Left kidney (tissue), 2 donors: ENCODE data around the gene CSTPP1. TPM values are rescaled to one million over a fixed set of nuclear protein-coding genes. Genes with fewer than 3 reads are reported as not detected.
"Not testable (repeated sequence)": the region's sequence is repeated elsewhere in the genome, so short reads cannot be mapped to it uniquely, and the experiment has no call there.

Source experiments
- DNase-seq: peaks from one replicate; pipeline ENCODE4 v3.0.0-alpha.2; 2013
- polyA plus RNA-seq: library from polyadenylated mRNA; unstranded; fragments of 120-200 nt; gene quantifications from one replicate; pipeline ENCODE4 v1.2.1, GENCODE V29; 2013; ENCODE audit not compliant: insufficient read length

Gene CSTPP1
- polyA plus RNA-seq, 1 donor = 62.6 TPM

- DNase-seq = no peak
These were observed 12.7 kb downstream of the CSTPP1 start for GRCh38 chr11:46949297-46949696.

- no peak for DNase-seq
These were observed 15.3 kb downstream of the CSTPP1 start for GRCh38 chr11:46951864-46952263.

GRCh38 chr11:46952553-46952952 lies 16.0 kb downstream of the CSTPP1 start:
- DNase-seq = no peak

- DNase-seq = no peak
These were observed 16.5 kb downstream of the CSTPP1 start for GRCh38 chr11:46953093-46953492.

- no peak for DNase-seq
These were observed 22.2 kb downstream of the CSTPP1 start for GRCh38 chr11:46958777-46959176.

- DNase-seq = no peak
These were observed 24.5 kb downstream of the CSTPP1 start for GRCh38 chr11:46961041-46961440.

- DNase-seq = not testable (repeated sequence)
These were observed 25.3 kb downstream of the CSTPP1 start for GRCh38 chr11:46961886-46962285.

- DNase-seq = no peak
These were observed 27.3 kb downstream of the CSTPP1 start for GRCh38 chr11:46963844-46964243.

- no peak for DNase-seq
These were observed 30.2 kb downstream of the CSTPP1 start for GRCh38 chr11:46966773-46967172.

GRCh38 chr11:46967962-46968361 lies 31.4 kb downstream of the CSTPP1 start:
- DNase-seq = no peak

- DNase-seq = no peak
These were observed 32.8 kb downstream of the CSTPP1 start for GRCh38 chr11:46969379-46969778.

- no peak for DNase-seq
These were observed 34.5 kb downstream of the CSTPP1 start for GRCh38 chr11:46970913-46971625.

GRCh38 chr11:46972343-46972742 lies 35.8 kb downstream of the CSTPP1 start:
- DNase-seq = no peak

GRCh38 chr11:46972821-46973220 lies 36.3 kb downstream of the CSTPP1 start:
- DNase-seq = no peak

GRCh38 chr11:46976182-46976854 lies 39.8 kb downstream of the CSTPP1 start:
- no peak for DNase-seq

GRCh38 chr11:46977038-46977813 lies 40.7 kb downstream of the CSTPP1 start:
- no peak for DNase-seq

- DNase-seq = no peak
These were observed 41.5 kb downstream of the CSTPP1 start for GRCh38 chr11:46978005-46978491.

GRCh38 chr11:46979358-46979757 lies 42.8 kb downstream of the CSTPP1 start:
- no peak for DNase-seq

- no peak for DNase-seq
These were observed 44.9 kb downstream of the CSTPP1 start for GRCh38 chr11:46981436-46981835.

GRCh38 chr11:46982797-46983452 lies 46.4 kb downstream of the CSTPP1 start:
- no peak for DNase-seq

GRCh38 chr11:46983598-46983997 lies 47.0 kb downstream of the CSTPP1 start:
- no peak for DNase-seq

GRCh38 chr11:46984548-46984947 lies 48.0 kb downstream of the CSTPP1 start:
- no peak for DNase-seq
